Prostate gland (tissue), 2 donors: ENCODE measurements around the gene TMEM258.

ENCODE experiments used
- CTCF ChIP-seq, 4 experiments: fragments of 200-600 bp in 2 of 4; fragments of 450-650 bp in 2 of 4; sonication (generic) in 2 of 4; IDR thresholded peaks; 1 replicate in 3 of 4; 2 replicates in 1 of 4; pipeline ENCODE4 v1.5.1; 2016 to 2019; ENCODE audit warnings: antibody characterized with exemption in 4 of 4, mild to moderate bottlenecking in 2 of 4, moderate library complexity in 2 of 4
- POLR2A ChIP-seq: fragments of 450-650 bp; IDR thresholded peaks from one replicate; pipeline ENCODE4 v1.6.1; 2016; ENCODE audit warnings: antibody characterized with exemption, mild to moderate bottlenecking

GRCh38 chr11:61826930-61827570, 34.7 kb upstream of the TMEM258 start:
- TF ChIP-seq CTCF (IDR thresholded peaks at IDR 0.05): no peak
- no peak for TF ChIP-seq POLR2A
